SU-DHL-6 (cell line): Measurements from ENCODE around the gene USP7.

ENCODE experiments used
- H2AFZ ChIP-seq: fragments of 200-600 bp; sonication (generic); 2 replicates; pipeline ENCODE4 v1.6.1; 2014; ENCODE audit warnings: low read depth, mild to moderate bottlenecking, moderate library complexity, mixed read lengths, antibody characterized with exemption, low read length; ENCODE audit not compliant: severe bottlenecking
- H3F3A ChIP-seq: fragments of 200-600 bp; shearing (Covaris generic); 2 replicates; pipeline ENCODE4 v1.6.0; 2016; ENCODE audit warnings: antibody characterized with exemption, mild to moderate bottlenecking; ENCODE audit not compliant: insufficient read depth
- H3K27ac ChIP-seq: fragments of 200-600 bp; sonication (generic); 2 replicates; pipeline ENCODE4 v1.5.1; 2016; ENCODE audit warnings: low read depth, mild to moderate bottlenecking, low read length, moderate library complexity, mixed read lengths
- H3K27me3 ChIP-seq: fragments of 200-600 bp; sonication (generic), shearing (Covaris generic); 2 replicates; pipeline ENCODE4 v1.6.0; 2014; ENCODE audit warnings: mild to moderate bottlenecking, low read length
- H3K36me3 ChIP-seq: fragments of 200-600 bp; sonication (generic); 2 replicates; pipeline ENCODE4 v1.6.1; 2014; ENCODE audit warnings: mild to moderate bottlenecking, low read length, mixed read lengths
- H3K4me2 ChIP-seq: fragments of 300-600, 200-600 bp; shearing (Covaris generic), sonication (generic); 2 replicates; pipeline ENCODE4 v1.6.0; 2014; ENCODE audit warnings: low read length, low read depth, mild to moderate bottlenecking; ENCODE audit not compliant: poor library complexity, severe bottlenecking
- H3K4me3 ChIP-seq: fragments of 200-600 bp; sonication (generic); 2 replicates; pipeline ENCODE4 v1.5.1; 2014; ENCODE audit warnings: antibody characterized with exemption, low read length, mild to moderate bottlenecking, mixed read lengths; ENCODE audit not compliant: insufficient read depth, poor library complexity, severe bottlenecking
- H3K79me2 ChIP-seq: fragments of 200-600 bp; sonication (generic); 2 replicates; pipeline ENCODE4 v1.6.1; 2014; ENCODE audit warnings: mild to moderate bottlenecking, low read length, moderate library complexity; ENCODE audit not compliant: insufficient read depth
- H3K9ac ChIP-seq: fragments of 200-600 bp; sonication (generic); 2 replicates; pipeline ENCODE4 v1.7.0; 2014; ENCODE audit warnings: mild to moderate bottlenecking, low read length
- H3K9me2 ChIP-seq: fragments of 200-600 bp; sonication (generic); replicated peaks from 2 replicates; pipeline ENCODE4 v1.6.1; 2014; ENCODE audit warnings: low read length; ENCODE audit not compliant: insufficient read depth
- H3K9me3 ChIP-seq: fragments of 200-600 bp; sonication (generic); 2 replicates; pipeline ENCODE4 v1.6.1; 2014; ENCODE audit warnings: low read length, mixed read lengths; ENCODE audit not compliant: insufficient read depth
- H4K20me1 ChIP-seq: fragments of 200-600 bp; sonication (generic); 2 replicates; pipeline ENCODE4 v1.6.1; 2014; ENCODE audit warnings: low read depth, mild to moderate bottlenecking, antibody characterized with exemption, low read length, moderate library complexity, mixed read lengths
- EZH2phosphoT487 ChIP-seq: fragments of 200-600 bp; sonication (generic), shearing (Covaris generic); conservative IDR thresholded peaks from 2 replicates; pipeline ENCODE4 v1.6.1; 2018; ENCODE audit warnings: mild to moderate bottlenecking, antibody characterized with exemption, low read length, moderate library complexity, mixed read lengths
- TF ChIP-seq, protein P1 (sequence below): fragments of 200-600 bp; sonication (generic); IDR thresholded peaks from one replicate; pipeline ENCODE4 v1.5.1; 2017; ENCODE audit warnings: antibody characterized with exemption, mild to moderate bottlenecking, low read length, moderate library complexity; ENCODE audit not compliant: insufficient read depth, poor library complexity, severe bottlenecking

The USP7 gene

DNA sequence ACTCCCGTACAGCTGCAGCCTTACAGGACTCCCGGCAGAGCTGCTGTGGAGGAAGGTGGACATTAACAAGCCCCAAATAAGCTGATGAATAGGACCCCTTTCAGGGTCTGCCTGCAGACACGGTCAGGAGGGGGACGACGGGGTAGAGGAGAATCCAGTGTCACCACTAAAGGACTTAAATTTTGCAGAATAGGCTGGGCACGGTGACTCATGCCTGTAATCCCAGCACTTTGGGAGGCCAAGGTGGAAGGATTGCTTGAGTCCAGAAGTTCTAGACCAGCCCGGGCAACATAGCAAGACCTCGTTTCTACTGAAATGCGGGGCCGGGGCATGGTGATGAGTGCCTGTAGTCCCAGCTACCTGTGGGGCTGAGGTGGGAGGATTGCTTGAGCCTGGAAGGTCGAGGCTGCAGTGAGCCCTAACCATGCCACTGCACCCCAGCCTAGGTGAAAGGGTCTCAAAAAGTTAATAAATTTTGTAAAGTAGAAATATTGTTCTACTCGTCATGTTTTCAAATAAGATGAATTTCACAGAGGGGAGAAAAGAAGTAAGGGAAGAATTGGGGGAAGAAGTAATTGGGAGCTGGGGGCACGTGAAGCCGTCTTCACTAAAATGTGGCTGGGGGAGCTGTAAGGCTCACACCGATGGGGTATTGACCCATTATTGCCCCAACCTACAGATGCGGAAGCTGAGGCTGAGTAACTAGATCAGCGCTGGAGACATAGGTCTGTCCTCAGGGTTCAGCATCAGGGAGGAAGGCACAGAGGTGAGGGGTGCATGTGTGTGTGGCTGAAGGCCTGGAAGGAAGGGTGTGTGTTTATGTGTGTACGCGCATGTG, 76.9 kb downstream of the USP7 start:
- H3K27ac ChIP-seq, result no peak overlapping the region
- no peak for TF ChIP-seq EZH2phosphoT487
- TF ChIP-seq, protein P1, sequence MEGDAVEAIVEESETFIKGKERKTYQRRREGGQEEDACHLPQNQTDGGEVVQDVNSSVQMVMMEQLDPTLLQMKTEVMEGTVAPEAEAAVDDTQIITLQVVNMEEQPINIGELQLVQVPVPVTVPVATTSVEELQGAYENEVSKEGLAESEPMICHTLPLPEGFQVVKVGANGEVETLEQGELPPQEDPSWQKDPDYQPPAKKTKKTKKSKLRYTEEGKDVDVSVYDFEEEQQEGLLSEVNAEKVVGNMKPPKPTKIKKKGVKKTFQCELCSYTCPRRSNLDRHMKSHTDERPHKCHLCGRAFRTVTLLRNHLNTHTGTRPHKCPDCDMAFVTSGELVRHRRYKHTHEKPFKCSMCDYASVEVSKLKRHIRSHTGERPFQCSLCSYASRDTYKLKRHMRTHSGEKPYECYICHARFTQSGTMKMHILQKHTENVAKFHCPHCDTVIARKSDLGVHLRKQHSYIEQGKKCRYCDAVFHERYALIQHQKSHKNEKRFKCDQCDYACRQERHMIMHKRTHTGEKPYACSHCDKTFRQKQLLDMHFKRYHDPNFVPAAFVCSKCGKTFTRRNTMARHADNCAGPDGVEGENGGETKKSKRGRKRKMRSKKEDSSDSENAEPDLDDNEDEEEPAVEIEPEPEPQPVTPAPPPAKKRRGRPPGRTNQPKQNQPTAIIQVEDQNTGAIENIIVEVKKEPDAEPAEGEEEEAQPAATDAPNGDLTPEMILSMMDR, result no peak
- H3K9me3 ChIP-seq, result no peaks in the 10 kb centered on the region
- H3K9ac ChIP-seq, result no peak overlapping the region
- H3K4me3 ChIP-seq, result no peak overlapping the region
- no peaks in the 10 kb centered on the region for H3K9me2 ChIP-seq
- no peaks in the 10 kb centered on the region for H3K36me3 ChIP-seq
- H3K79me2 ChIP-seq, result no peaks in the 10 kb centered on the region
- no peak overlapping the region for H3K4me2 ChIP-seq
- no peak overlapping the region for H2AFZ ChIP-seq
- no peaks in the 10 kb centered on the region for H4K20me1 ChIP-seq
- no peaks in the 10 kb centered on the region; the same call in none of the 2 replicates for H3F3A ChIP-seq
- no peaks in the 10 kb centered on the region for H3K27me3 ChIP-seq

DNA sequence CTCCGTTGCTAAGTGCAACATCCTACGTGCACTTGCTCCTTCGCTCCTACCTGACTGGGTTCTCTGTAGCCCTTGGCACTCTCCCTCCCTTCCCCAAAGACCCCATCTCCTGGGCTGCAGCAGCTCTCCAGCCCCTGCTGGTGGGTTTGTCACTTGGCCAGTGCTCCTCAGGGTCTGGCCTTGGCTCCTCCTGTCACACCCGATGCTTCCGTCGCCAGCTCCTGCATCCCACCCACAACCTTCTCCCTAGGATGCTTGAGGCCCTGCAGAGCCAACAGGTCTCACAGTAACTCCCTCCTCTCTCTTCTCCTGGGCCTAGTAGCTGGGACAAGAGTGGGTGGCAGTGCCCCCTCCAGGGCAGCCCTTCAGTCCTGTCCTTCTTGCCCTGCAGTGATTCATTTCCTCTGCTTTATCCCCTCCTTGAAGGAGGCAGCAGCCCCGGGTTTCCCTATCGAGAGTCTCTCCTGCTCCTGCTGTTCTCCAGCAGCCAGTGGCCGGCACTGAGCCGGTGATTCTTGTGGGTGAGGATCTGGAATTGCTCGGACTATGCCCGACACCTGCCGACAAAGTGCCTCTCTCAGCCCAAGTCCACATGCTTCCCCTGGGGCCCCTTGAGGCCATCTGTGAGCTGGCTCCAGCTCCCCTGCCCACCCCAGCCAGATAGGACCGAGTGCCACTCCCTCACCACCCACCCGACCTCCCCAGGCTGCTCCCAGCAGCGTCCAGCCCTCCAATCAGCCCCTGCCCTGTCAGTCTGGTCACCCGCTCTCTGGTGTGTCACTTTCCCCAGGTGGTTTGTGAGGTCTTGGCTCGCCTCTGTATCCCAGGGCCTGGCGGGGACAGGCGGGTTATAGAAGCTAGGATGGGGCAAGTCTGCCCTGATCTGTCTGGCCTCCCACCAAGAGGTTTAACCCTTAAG, 77.8 kb downstream of the USP7 start:
- Histone ChIP-seq H3K27me3 (no peaks in the 10 kb centered on the region), H3K27ac (no peak overlapping the region), H3K9ac (no peak overlapping the region), H3F3A (no peaks in the 10 kb centered on the region; the same call in 1 of the 2 replicates), H3K9me3 (no peaks in the 10 kb centered on the region), H3K4me2 (no peak overlapping the region), H3K36me3 (no peaks in the 10 kb centered on the region), H2AFZ (no peak overlapping the region), H3K79me2 (no peaks in the 10 kb centered on the region), H3K4me3 (no peak overlapping the region), H4K20me1 (no peaks in the 10 kb centered on the region), H3K9me2 (no peaks in the 10 kb centered on the region)
- no peak for TF ChIP-seq EZH2phosphoT487
- TF ChIP-seq, protein P1, result no peak

DNA sequence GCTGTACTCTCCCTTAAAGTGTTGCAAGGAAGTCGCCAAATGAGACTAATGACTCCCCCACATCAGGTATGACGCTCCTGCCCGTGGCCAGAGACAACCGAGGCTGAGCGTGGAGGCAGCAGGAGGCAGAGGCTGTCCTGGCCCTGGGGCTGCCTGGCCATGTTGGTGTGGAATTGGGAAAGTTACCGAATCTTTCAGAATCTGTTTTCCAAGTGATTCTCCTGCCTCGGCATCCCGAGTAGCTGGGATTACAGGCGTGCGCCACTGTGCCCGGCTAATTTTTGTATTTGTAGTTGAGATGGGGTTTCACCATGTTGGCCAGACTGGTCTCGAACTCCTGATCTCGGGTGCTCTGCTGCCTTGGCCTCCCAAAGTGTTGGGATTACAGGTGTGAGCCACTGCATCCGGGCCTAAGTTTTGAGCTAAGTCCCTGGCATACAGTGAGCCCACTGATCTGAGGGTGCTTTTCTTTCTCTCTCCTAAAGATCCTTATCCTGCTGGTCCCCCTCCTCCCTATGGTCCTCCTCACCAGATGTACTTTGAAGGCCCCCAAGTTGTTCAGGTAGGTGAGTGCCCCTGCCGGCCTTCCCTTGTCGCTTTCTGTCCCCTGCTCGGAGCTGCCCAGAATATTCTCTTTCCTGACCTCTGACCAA, 80.9 kb downstream of the USP7 start:
- H3K9me2 ChIP-seq, result no peaks in the 10 kb centered on the region
- no peaks in the 10 kb centered on the region for H3K27me3 ChIP-seq
- no peak overlapping the region for H3K27ac ChIP-seq
- no peak for TF ChIP-seq EZH2phosphoT487
- TF ChIP-seq, protein P1, result no peak
- H3K4me3 ChIP-seq, result no peak overlapping the region
- no peaks in the 10 kb centered on the region for H3K79me2 ChIP-seq
- no peaks in the 10 kb centered on the region for H3K36me3 ChIP-seq
- no peaks in the 10 kb centered on the region; the same call in 1 of the 2 replicates for H3F3A ChIP-seq
- no peaks in the 10 kb centered on the region for H4K20me1 ChIP-seq
- H3K9me3 ChIP-seq, result no peaks in the 10 kb centered on the region
- no peak overlapping the region for H3K4me2 ChIP-seq
- H3K9ac ChIP-seq, result no peak overlapping the region
- no peak overlapping the region for H2AFZ ChIP-seq
